Measurements from ENCODE around the gene HCN1. TPM values are rescaled to one million over a fixed set of nuclear protein-coding genes. Genes with fewer than 3 reads are reported as not detected.
"Not testable (repeated sequence)": the region's sequence is repeated elsewhere in the genome, so short reads cannot be mapped to it uniquely, and the experiment has no call there.

The HCN1 gene
- total RNA-seq, 2 experiments from 2014 or later: not detected

GRCh38 chr5:45604092-45604491 lies 92.1 kb downstream of the HCN1 start:
- Mint-ChIP-seq H3K4me3 (no peak overlapping the region), H3K36me3 (ENCODE audit: low read depth) (no peaks in the 10 kb centered on the region), H3K27me3 (no peaks in the 10 kb centered on the region), H3K9me3 (peaks cover 4% of the 10 kb centered on the region), H3K27ac (no peak overlapping the region), H3K4me1 (ENCODE audit: low read depth) (no peaks in the 10 kb centered on the region)
- ChIA-PET CTCF (no interaction called here), POLR2A (no interaction called here)
- ATAC-seq (no peak), DNase-seq (no peak)
- TF ChIP-seq CTCF (IDR thresholded peaks at IDR 0.05): no peak
- intact Hi-C loops (cut with micrococcal nuclease): no loop called here

GRCh38 chr5:45601424-45601823 lies 94.8 kb downstream of the HCN1 start:
- CTCF ChIA-PET: no interaction called here
- Mint-ChIP-seq H3K27ac (no peak overlapping the region), H3K27me3 (no peaks in the 10 kb centered on the region), H3K4me1 (ENCODE audit: low read depth) (no peaks in the 10 kb centered on the region), H3K36me3 (ENCODE audit: low read depth) (no peaks in the 10 kb centered on the region), H3K9me3 (peaks cover 5% of the 10 kb centered on the region), H3K4me3 (no peak overlapping the region)
- DNase-seq: no peak
- ATAC-seq: no peak
- POLR2A ChIA-PET: interaction anchor here (0.6 kb wide), 1 partner anchor 26 kb away, joined by 3 read pairs; no protein-coding TSS in a partner anchor
- intact Hi-C loops (cut with micrococcal nuclease): no loop called here
- no peak for TF ChIP-seq CTCF (IDR thresholded peaks at IDR 0.05)

- intact Hi-C loops (cut with micrococcal nuclease): no loop called here
- POLR2A ChIA-PET: no interaction called here
- Mint-ChIP-seq H3K4me1 (ENCODE audit: low read depth) (no peaks in the 10 kb centered on the region), H3K9me3 (peaks cover 16% of the 10 kb centered on the region), H3K27me3 (no peaks in the 10 kb centered on the region), H3K27ac (no peak overlapping the region), H3K36me3 (ENCODE audit: low read depth) (no peaks in the 10 kb centered on the region), H3K4me3 (no peak overlapping the region)
- CTCF ChIA-PET: no interaction called here
- ATAC-seq: no peak
- no peak for TF ChIP-seq CTCF (IDR thresholded peaks at IDR 0.05)
- DNase-seq: no peak
Measured at GRCh38 chr5:45596320-45596719, 99.9 kb downstream of the HCN1 start.

GRCh38 chr5:45586001-45586400 lies 110.2 kb downstream of the HCN1 start:
- H3K4me1 Mint-ChIP-seq (ENCODE audit: low read depth); H3K4me3 Mint-ChIP-seq; ATAC-seq; H3K27me3 Mint-ChIP-seq; DNase-seq; intact Hi-C loops (cut with micrococcal nuclease); H3K27ac Mint-ChIP-seq; H3K36me3 Mint-ChIP-seq (ENCODE audit: low read depth); POLR2A ChIA-PET; CTCF ChIA-PET: not testable (repeated sequence)
- peaks cover 26% of the 10 kb centered on the region for H3K9me3 Mint-ChIP-seq

GRCh38 chr5:45578270-45578669 lies 117.9 kb downstream of the HCN1 start:
- Mint-ChIP-seq H3K36me3 (ENCODE audit: low read depth) (no peaks in the 10 kb centered on the region), H3K4me3 (no peak overlapping the region), H3K9me3 (peaks cover 17% of the 10 kb centered on the region), H3K27ac (no peak overlapping the region), H3K4me1 (ENCODE audit: low read depth) (no peaks in the 10 kb centered on the region), H3K27me3 (no peaks in the 10 kb centered on the region)
- TF ChIP-seq CTCF (IDR thresholded peaks at IDR 0.05): no peak
- ATAC-seq (no peak), DNase-seq (no peak)
- POLR2A ChIA-PET: no interaction called here
- CTCF ChIA-PET: no interaction called here
- intact Hi-C loops (cut with micrococcal nuclease): no loop called here

- intact Hi-C loops (cut with micrococcal nuclease): no loop called here
- TF ChIP-seq CTCF (IDR thresholded peaks at IDR 0.05): no peak
- ChIA-PET POLR2A (no interaction called here), CTCF (no interaction called here)
- H3K27me3 Mint-ChIP-seq: no peaks in the 10 kb centered on the region
- DNase-seq (no peak), ATAC-seq (no peak)
- H3K4me3 Mint-ChIP-seq: no peak overlapping the region
- H3K36me3 Mint-ChIP-seq (ENCODE audit: low read depth): no peaks in the 10 kb centered on the region
- H3K9me3 Mint-ChIP-seq: peaks cover 22% of the 10 kb centered on the region
- H3K27ac Mint-ChIP-seq: no peak overlapping the region
- H3K4me1 Mint-ChIP-seq (ENCODE audit: low read depth): no peaks in the 10 kb centered on the region
Measured at GRCh38 chr5:45568813-45569212, 127.4 kb downstream of the HCN1 start.
